PC-3 (cell line): ENCODE results near the gene DLEC1.

Source experiments
- EZH2phosphoT487 ChIP-seq: fragments of 300-600 bp; sonication (generic); IDR thresholded peaks from 2 replicates; pipeline ENCODE4 v1.6.1; 2018; ENCODE audit warnings: mild to moderate bottlenecking, antibody characterized with exemption, low read length, borderline replicate concordance
- TF ChIP-seq, protein P1 (sequence below): fragments of 300-600 bp; sonication (generic); conservative IDR thresholded peaks from 2 replicates; pipeline ENCODE4 v1.5.1; 2017; ENCODE audit warnings: antibody characterized with exemption, low read depth, mild to moderate bottlenecking, low read length

DNA sequence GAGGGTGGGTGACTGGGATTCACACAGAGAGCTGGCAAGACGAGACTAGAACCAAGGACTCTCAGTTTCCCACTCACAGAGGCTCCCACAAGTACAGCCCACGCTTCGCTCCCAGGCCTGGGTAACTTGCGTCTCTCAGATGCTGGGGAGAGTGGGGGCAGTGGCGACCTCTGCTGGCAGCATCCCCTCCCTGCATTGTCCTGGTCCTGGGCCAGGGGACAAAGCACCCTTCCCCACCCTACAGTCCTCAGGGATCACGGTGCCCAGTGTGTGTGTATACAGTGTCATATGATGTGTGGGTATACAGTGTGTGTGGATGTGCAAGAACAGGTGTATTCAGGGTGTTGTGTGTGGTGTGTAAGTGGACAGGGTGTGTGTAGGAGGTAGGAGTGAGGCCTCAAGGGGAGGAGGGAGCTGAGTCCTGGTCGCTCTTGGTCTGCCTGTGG is 35.6 kb upstream of the DLEC1 start:
- TF ChIP-seq, protein P1, sequence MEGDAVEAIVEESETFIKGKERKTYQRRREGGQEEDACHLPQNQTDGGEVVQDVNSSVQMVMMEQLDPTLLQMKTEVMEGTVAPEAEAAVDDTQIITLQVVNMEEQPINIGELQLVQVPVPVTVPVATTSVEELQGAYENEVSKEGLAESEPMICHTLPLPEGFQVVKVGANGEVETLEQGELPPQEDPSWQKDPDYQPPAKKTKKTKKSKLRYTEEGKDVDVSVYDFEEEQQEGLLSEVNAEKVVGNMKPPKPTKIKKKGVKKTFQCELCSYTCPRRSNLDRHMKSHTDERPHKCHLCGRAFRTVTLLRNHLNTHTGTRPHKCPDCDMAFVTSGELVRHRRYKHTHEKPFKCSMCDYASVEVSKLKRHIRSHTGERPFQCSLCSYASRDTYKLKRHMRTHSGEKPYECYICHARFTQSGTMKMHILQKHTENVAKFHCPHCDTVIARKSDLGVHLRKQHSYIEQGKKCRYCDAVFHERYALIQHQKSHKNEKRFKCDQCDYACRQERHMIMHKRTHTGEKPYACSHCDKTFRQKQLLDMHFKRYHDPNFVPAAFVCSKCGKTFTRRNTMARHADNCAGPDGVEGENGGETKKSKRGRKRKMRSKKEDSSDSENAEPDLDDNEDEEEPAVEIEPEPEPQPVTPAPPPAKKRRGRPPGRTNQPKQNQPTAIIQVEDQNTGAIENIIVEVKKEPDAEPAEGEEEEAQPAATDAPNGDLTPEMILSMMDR: peak; percentile 93
- no peak for TF ChIP-seq EZH2phosphoT487
